ENCODE results near the gene ECE1.
A peak's percentile ranks its signal among the peaks of the same experiment; 100 is the strongest.
"Not testable (repeated sequence)": the region's sequence is repeated elsewhere in the genome, so short reads cannot be mapped to it uniquely, and the experiment has no call there.

ECE1 gene

DNA sequence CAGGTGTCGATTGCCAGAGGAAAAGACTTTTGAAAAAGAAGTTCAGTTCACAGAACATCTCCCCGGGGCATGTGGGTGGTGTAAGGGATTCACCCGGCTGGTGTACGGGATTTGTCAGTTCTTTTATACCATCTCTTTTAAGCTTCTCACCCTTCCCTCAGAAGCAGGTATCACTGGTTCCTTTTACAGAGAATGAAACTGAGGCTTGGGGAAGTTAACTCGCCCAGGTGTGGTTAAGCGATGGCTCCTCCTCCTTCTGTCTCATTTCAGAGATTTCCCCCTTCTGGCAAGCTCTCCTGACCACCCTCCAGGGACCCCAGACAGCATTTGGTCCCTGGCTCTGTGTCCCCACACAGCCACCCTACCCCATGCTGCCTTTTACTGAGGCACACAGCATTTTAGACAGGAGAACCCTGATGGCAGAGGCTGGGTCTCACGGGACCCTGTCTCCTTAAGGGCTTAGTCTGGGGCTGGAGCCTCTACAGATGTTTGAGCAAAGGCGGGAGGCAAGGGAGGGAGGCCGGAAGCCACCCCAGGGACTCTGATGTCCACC lies 2.8 kb upstream of the ECE1 start:
- Mint-ChIP-seq H3K27ac (peak overlapping the region; percentile 93 to 99), H3K4me1 (peaks cover 94% of the 10 kb centered on the region), H3K9me3 (no peaks in the 10 kb centered on the region), H3K4me3 (peak overlapping the region; percentile 78 to 88), H3K27me3 (no peaks in the 10 kb centered on the region)
- DNase-seq (peak; percentile 68 to 78), ATAC-seq (peak; percentile 18)

DNA sequence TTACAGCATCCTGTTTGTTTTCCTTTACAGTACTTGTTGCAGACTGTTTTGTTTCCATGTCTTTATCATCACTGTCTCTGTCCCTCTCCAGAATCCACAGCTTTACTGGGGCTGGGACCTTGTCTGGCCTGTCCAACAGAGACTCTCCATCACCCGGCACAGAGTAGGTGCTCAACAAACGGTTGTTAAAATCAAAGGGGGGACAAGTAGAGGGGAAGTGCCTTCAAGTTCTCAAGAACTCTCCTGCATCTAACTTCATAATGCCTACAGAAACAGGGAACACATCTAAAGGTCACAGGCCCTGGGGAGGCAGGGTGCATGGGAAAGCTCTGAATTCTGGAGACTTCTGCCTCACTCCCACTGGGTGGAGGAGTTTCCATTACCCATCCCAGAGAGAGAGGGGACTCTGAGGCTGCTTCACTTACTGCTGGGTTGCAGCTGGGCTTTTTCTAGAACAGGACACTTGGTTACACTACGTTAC lies 2.3 kb upstream of the ECE1 start:
- DNase-seq (peak in 1 of 2 donors; percentile 15), ATAC-seq (no peak)
- no peaks in the 10 kb centered on the region for H3K9me3 Mint-ChIP-seq
- peaks cover 92% of the 10 kb centered on the region for H3K4me1 Mint-ChIP-seq
- peak overlapping the region; percentile 78 to 88 for H3K4me3 Mint-ChIP-seq
- H3K27ac Mint-ChIP-seq: peak overlapping the region; percentile 1 to 99
- H3K27me3 Mint-ChIP-seq: no peaks in the 10 kb centered on the region

DNA sequence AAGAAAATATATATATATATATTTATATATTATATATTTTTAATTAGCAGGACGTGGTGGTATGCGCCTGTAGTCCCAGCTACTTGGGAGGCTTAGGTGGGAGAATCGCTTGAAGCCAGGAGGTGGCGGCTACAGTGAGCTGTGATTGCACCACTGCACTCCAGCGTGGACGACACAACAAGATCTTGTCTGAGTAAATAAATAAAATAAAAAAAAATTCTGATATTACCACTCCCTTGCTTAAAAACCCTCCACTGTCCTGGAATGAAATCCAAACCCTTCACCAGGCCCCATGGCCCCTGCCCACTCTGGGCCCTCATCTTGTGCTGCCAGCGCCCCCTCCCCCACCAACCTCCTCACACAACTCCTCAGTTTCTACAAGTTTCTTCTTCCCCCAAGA lies 1.7 kb upstream of the ECE1 start:
- H3K27ac Mint-ChIP-seq: peak overlapping the region in 1 of 2 donors; percentile 1
- peak overlapping the region; percentile 78 to 88 for H3K4me3 Mint-ChIP-seq
- DNase-seq: no peak
- ATAC-seq: no peak
- no peaks in the 10 kb centered on the region for H3K27me3 Mint-ChIP-seq
- H3K9me3 Mint-ChIP-seq: no peaks in the 10 kb centered on the region
- peaks cover 86% of the 10 kb centered on the region for H3K4me1 Mint-ChIP-seq

DNA sequence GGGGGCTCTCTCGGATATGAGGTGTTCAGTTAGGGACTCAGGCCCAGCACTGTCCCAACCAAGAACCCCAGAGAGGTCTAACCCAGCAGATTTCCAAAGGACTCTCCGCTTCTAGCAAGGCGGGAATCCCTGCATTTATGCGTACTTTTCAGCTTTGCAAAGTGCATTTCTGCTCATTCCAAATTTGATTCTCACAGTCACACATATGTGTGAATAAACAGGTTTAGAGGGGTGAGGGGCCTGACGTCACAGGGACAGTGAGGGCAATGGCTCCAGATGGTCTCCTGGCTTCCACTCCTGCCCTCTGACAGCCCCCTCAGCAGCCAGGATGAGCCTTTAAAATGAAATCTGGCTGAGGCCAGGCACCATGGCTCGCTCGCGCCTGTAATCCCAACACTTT lies 921 bp upstream of the ECE1 start:
- peak overlapping the region; percentile 85 to 92 for H3K4me3 Mint-ChIP-seq
- H3K27me3 Mint-ChIP-seq: no peaks in the 10 kb centered on the region
- H3K27ac Mint-ChIP-seq: peak overlapping the region; percentile 85 to 96
- H3K9me3 Mint-ChIP-seq: no peaks in the 10 kb centered on the region
- DNase-seq: no peak
- peaks cover 78% of the 10 kb centered on the region for H3K4me1 Mint-ChIP-seq
- no peak for ATAC-seq

DNA sequence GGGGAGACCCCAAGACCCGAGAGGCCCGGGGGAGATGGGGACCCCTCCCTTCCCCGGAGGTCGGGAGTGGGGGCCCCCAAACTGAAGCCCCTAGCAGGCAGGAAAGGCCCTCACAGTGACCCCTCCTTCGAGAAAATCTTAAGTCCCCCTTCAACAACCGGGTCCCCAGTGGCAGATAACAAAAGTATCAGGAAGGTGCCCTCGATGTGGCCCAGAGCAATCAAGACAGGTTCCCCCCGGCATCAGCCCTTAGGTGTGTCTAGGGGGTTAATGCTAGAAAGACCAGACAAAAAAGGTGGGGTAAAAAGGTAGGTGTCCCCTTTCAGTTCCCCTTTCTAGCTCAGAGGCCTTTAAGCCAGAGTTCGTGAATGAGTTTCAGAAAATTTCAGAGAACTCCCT lies 282 bp upstream of the ECE1 start:
- H3K27me3 Mint-ChIP-seq: no peaks in the 10 kb centered on the region
- peak overlapping the region; percentile 85 to 92 for H3K4me3 Mint-ChIP-seq
- ATAC-seq: no peak
- peak in 1 of 2 donors; percentile 26 for DNase-seq
- H3K4me1 Mint-ChIP-seq: peaks cover 72% of the 10 kb centered on the region
- no peaks in the 10 kb centered on the region for H3K9me3 Mint-ChIP-seq
- H3K27ac Mint-ChIP-seq: peak overlapping the region; percentile 85 to 96

DNA sequence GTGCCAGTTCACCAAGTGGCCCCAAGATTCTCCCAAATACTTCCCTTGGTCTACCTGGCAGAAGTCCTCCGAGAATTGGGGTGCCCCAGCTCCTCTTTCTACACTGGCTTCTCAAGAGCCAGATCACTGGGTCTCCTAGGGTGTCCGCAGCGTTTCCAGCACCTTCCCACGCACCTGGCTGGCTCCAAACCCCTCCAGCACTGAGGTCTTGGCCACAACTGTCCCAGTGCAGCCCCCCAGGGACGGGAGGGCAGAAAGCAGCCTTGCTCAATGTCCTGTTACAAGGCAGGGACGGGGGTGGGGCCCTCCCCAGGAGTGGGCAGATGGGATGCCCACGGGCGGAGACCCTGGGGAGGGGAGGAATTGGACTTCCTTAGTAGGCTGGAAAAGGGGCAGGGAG lies 1.1 kb downstream of the ECE1 start:
- Mint-ChIP-seq H3K27me3 (no peaks in the 10 kb centered on the region), H3K9me3 (no peaks in the 10 kb centered on the region), H3K4me1 (peaks cover 70% of the 10 kb centered on the region), H3K27ac (peak overlapping the region; percentile 14 to 95), H3K4me3 (peak overlapping the region; percentile 89 to 92)
- no peak for ATAC-seq
- DNase-seq: no peak

DNA sequence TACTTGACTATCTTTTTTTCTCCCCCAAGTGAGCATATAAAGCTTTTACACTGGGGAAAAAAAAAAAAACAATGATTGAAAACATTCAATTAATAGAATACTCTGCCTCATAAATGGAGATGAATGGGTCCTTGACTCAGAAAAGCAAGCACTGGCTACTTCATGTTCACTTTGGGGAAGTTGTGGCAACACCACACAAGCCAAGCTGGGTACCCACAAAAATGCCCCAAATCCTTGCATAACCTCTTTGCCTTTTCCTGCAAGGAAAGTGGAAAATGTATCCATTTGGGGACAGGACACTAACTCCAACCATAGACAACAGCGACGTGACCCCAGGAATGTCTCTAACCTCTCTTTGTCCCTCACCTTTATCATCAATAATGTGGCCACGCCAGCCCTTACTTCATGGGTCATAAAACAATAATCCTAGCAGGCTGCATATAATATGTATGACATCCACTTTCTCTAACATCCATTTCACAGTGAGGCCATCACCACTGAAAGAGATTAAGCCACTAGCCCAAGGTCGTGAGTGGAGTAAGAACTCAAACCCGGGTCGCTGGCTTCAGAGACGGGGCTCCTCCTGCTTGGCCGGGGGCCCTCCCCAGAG lies 2.3 kb downstream of the ECE1 start:
- H3K4me3 Mint-ChIP-seq: no peak overlapping the region
- no peaks in the 10 kb centered on the region for H3K27me3 Mint-ChIP-seq
- ATAC-seq: no peak
- no peak overlapping the region for H3K27ac Mint-ChIP-seq
- no peak for DNase-seq
- no peaks in the 10 kb centered on the region for H3K9me3 Mint-ChIP-seq
- H3K4me1 Mint-ChIP-seq: peaks cover 67% of the 10 kb centered on the region

DNA sequence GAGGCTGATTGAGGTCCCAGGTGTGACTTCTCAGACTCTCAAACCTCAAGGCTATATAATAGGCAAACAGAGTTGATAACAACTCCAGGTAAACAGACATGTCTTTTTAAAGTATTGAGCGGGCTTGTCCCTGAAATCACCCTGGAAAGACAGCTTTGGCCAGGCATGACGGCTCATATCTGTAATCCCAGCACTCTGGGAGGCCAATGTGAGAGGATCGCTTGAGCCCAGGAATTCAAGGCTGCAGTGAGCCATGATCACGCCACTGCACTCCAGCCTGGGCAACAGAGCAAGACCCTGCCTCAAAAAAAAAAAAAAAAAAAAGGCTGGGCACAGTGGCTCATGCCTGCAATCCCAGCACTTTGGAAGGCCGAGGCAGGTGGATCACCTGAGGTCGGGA lies 4.9 kb downstream of the ECE1 start:
- Mint-ChIP-seq H3K27ac (peak overlapping the region in 1 of 2 donors; percentile 63), H3K4me1 (peaks cover 64% of the 10 kb centered on the region)
- not testable (repeated sequence) for H3K9me3 Mint-ChIP-seq, H3K4me3 Mint-ChIP-seq, ATAC-seq, H3K27me3 Mint-ChIP-seq, DNase-seq

DNA sequence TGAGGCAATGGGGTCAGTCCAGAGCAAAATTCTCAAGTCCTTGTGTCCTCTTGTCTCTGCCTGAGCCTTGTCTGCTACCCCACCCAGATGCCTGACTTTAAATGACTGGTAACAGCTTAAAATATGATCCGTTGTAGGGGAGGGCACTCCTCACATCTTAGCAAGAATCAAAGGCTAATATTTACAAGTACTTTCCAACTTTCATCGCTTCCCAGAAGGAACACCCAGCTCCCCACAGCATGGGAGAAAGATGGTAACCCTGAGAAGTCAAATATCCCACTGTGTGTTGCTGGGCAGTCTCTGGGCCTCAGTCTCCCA lies 5.2 kb downstream of the ECE1 start:
- H3K9me3 Mint-ChIP-seq: no peaks in the 10 kb centered on the region
- ATAC-seq (no peak), DNase-seq (no peak)
- H3K4me3 Mint-ChIP-seq: no peak overlapping the region
- peak overlapping the region in 1 of 2 donors; percentile 63 for H3K27ac Mint-ChIP-seq
- no peaks in the 10 kb centered on the region for H3K27me3 Mint-ChIP-seq
- H3K4me1 Mint-ChIP-seq: peaks cover 68% of the 10 kb centered on the region

DNA sequence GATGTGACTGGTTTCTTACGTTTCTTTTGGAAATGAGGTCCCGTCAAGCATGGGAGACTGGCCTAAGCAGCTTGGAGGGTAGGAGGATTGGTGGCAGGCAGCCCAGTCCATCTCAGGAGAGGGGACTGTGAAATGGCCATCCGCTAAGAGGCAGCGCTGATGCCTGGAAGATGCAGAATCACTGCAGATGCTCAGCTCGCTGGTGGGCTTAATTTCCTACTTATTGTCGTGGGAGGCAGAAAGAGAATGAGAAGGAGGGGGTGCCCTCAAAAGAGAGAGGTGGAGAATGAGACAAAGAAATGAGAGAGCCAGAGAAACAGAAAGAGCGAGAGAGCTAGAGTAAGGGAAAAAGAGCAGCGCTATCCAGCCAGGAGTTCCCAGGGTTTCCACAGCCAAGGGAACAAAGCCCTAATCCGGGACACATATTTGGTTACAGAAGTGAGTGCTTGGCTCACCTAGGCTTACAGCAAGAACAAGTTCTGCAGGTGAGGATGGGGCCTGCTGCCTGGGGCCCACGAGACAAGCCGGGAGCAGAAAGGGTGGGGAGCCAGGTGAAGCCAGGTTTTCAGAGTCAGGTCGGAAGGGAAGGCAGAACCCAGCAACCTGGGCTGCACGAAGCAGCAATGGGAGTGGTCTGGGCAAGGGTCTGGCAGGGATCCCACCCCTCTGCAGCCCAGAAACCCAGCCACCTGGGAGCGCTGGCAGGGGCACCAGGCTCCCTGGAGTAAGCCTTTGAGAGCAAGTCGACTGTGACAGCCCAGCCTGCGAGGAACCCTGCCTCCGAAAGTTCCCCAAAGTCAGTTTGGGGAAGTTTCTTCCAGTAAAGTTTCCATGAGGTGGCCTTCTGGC lies 5.8 kb downstream of the ECE1 start:
- DNase-seq: no peak
- H3K27ac Mint-ChIP-seq: peak overlapping the region in 1 of 2 donors; percentile 74
- H3K4me1 Mint-ChIP-seq: peaks cover 70% of the 10 kb centered on the region
- no peak overlapping the region for H3K4me3 Mint-ChIP-seq
- no peaks in the 10 kb centered on the region for H3K9me3 Mint-ChIP-seq
- no peaks in the 10 kb centered on the region for H3K27me3 Mint-ChIP-seq
- ATAC-seq: no peak

DNA sequence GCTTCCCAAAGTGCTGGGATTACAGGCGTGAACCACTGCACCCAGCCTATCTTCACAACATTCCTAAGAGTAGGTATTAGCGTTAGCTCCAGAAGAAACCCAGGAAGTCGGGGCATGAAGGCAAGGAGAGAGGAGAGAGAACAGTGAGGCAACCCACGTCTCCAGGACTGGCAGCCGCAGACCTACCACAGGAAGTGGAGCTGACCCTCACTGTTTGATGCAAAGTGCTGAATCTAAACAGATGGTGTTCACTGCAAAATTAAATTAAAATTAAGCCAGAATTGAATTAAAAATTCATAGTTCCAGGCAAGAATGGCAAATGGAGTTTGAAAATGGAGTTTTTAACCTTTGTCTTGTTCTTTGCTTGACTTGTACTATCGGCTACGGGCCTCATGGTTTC lies 6.7 kb downstream of the ECE1 start:
- Mint-ChIP-seq H3K4me3 (no peak overlapping the region), H3K27ac (peak overlapping the region in 1 of 2 donors; percentile 71), H3K9me3 (no peaks in the 10 kb centered on the region), H3K27me3 (no peaks in the 10 kb centered on the region), H3K4me1 (peaks cover 70% of the 10 kb centered on the region)
- ATAC-seq: no peak
- DNase-seq: no peak

DNA sequence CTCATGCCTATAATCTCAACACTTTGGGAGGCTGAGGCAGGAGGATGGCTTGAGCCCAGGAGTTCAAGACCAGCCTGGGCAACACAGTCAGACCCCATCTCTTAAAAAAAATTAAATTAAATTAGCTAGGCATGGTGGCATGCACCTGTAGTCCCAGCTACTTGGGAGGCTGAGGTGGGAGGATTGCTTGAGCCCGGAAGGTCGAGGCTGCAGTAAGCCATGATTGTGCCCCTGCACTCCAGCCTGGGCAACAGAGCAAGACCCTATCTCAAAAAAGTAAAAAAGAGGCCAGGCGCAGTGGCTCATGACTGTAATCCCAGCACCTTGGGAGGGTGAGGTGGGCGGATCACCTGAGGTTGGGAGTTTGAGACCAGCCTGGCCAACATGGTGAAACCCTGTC lies 8.2 kb downstream of the ECE1 start:
- H3K4me3 Mint-ChIP-seq, DNase-seq, H3K9me3 Mint-ChIP-seq, H3K27ac Mint-ChIP-seq, ATAC-seq, H3K27me3 Mint-ChIP-seq: not testable (repeated sequence)
- H3K4me1 Mint-ChIP-seq: peaks cover 72% of the 10 kb centered on the region

DNA sequence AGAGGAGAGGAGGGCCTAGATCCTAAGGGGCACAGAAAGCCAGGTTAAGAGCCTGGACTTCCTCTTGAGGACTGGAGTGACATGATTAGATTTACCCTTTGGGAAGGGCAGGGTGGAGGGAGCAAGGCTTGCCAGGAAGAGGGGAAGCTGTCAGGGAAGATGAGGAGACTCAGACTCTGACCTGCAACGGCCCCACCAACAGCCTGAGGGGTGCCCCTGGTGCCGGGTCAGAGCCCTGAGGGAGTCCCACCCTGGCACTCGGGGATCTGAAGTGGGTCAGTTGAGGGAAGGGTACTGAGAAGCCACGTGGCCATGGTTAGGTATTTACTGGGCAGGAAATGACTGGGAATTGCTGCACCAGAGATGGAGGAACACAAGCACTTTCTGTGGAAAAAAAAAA lies 9.8 kb downstream of the ECE1 start:
- ATAC-seq (no peak), DNase-seq (no peak)
- no peaks in the 10 kb centered on the region for H3K9me3 Mint-ChIP-seq

DNA sequence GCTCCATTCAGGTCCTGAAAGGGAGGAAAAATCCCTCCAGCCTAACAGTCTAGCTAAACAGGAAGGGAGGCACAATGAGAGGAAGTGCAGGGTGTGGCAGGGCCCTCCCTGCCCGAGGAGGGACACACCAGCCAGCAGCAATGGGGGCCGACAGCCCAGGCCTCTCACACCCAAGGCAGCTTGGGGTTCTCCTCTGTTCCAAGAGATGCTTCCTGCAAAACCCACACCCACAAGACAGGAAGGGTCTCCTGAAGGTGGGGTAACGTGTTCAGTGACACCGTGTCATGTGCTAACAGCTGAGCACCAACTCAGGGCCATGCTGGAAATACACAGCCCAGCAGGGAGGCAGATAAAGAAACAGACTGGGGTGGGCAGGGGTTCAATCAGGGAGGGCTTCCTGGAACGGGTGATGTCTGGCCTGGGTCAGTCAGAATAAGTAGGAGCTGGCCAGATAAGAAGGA lies 10.2 kb downstream of the ECE1 start:
- H3K4me1 Mint-ChIP-seq: peaks cover 81% of the 10 kb centered on the region
- peak overlapping the region; percentile 96 to 97 for H3K27ac Mint-ChIP-seq
- H3K9me3 Mint-ChIP-seq: no peaks in the 10 kb centered on the region
- peak; percentile 55 for ATAC-seq
- H3K4me3 Mint-ChIP-seq: peak overlapping the region; percentile 50 to 54
- DNase-seq: no peak
- no peaks in the 10 kb centered on the region for H3K27me3 Mint-ChIP-seq

More for the DNA sequence above, 9.8 kb downstream of the ECE1 start:
- no peaks in the 10 kb centered on the region for H3K27me3 Mint-ChIP-seq
- peaks cover 82% of the 10 kb centered on the region for H3K4me1 Mint-ChIP-seq
- peak overlapping the region; percentile 50 to 54 for H3K4me3 Mint-ChIP-seq
- H3K27ac Mint-ChIP-seq: peak overlapping the region; percentile 96 to 97

DNA sequence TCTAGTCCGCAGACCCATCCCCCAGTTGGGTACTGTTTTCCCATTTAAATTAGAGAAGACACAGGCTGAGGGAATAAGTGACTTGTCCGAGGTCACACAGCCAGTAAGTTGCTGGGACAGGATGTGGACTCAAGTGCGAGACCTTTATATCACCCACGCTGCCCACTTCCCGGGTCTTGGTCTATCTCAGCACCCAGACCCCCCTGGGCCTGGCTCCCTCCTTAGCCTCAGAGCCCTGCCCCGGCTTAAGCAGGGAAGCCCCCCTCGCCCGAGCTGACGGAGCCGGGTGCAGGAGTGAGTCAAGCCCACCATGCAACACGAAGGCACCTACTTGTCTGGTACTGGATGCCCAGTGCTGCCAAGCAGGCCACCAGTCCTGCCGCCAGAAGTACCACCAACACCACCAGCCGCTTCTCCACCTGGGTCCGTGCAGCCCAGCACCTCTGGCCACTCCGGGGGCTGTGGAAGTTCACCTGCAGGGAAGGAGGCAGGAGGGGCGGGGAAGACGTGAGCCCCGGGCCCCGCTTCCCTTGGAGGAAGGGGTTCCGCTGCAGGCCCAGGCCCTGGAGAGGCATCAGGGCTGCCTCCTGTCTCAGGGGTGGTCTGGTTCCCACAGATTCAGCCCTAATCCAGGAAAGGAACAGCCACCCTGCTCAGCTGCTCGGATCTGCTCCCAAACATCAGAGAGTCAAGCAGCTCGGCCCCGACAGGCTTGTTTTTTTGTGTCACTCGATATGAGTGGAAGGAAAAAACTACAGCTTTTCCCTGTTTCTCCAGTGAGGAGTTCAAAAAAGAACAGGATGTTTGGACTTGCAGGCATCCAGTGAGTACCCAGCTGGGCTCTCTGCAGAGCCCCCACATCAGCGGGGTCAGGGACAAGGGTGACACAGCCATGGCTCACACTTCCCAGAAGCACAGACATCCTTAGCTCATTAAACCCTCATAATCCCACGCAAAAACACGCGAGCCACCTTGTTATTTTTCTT lies 11.1 kb downstream of the ECE1 start:
- Mint-ChIP-seq H3K4me1 (peaks cover 82% of the 10 kb centered on the region), H3K27me3 (no peaks in the 10 kb centered on the region)

More for the DNA sequence above, 11.1 kb downstream of the ECE1 start:
- Mint-ChIP-seq H3K9me3 (no peaks in the 10 kb centered on the region), H3K27ac (peak overlapping the region; percentile 57 to 97), H3K4me3 (peak overlapping the region in 1 of 2 donors; percentile 24)
- ATAC-seq (peak; percentile 50), DNase-seq (no peak)

Data from stimulated activated naive CD8-positive, alpha-beta T cell treated with anti-CD3 and anti-CD28 coated beads, Interleukin-15, amount 100 ng/mL, for 72 hours (primary cell).